GM19397 (cell line): ENCODE results near the gene DHRS13.
"Not testable (repeated sequence)": the region's sequence is repeated elsewhere in the genome, so short reads cannot be mapped to it uniquely, and the experiment has no call there.

Experiments
- ATAC-seq: cut with Tn5 transposase; IDR thresholded peaks from one replicate; pipeline ENCODE4 v1.9.1; 2021; ENCODE audit warnings: mild to moderate bottlenecking, moderate library complexity; ENCODE audit not compliant: unreplicated experiment

Gene DHRS13

GRCh38 chr17:28937044-28937729 is 34.3 kb upstream of the DHRS13 start:
- no peak for ATAC-seq

GRCh38 chr17:28935744-28936460 is 33.0 kb upstream of the DHRS13 start:
- ATAC-seq = no peak

GRCh38 chr17:28934508-28934907 is 31.6 kb upstream of the DHRS13 start:
- ATAC-seq = not testable (repeated sequence)

GRCh38 chr17:28929787-28930186 is 26.9 kb upstream of the DHRS13 start:
- no peak for ATAC-seq

GRCh38 chr17:28928061-28928460 is 25.2 kb upstream of the DHRS13 start:
- ATAC-seq = no peak

GRCh38 chr17:28926786-28927185 is 23.9 kb upstream of the DHRS13 start:
- no peak for ATAC-seq

GRCh38 chr17:28926366-28926765 is 23.5 kb upstream of the DHRS13 start:
- no peak for ATAC-seq

GRCh38 chr17:28925912-28926365 is 23.1 kb upstream of the DHRS13 start:
- ATAC-seq = no peak

- no peak for ATAC-seq
Observed at GRCh38 chr17:28920201-28920600, 17.3 kb upstream of the DHRS13 start.

- ATAC-seq = no peak
Observed at GRCh38 chr17:28918295-28918694, 15.4 kb upstream of the DHRS13 start.

GRCh38 chr17:28917465-28917864 is 14.6 kb upstream of the DHRS13 start:
- no peak for ATAC-seq

GRCh38 chr17:28917029-28917428 is 14.2 kb upstream of the DHRS13 start:
- ATAC-seq = no peak

GRCh38 chr17:28916302-28916934 is 13.5 kb upstream of the DHRS13 start:
- ATAC-seq = no peak

- no peak for ATAC-seq
Observed at GRCh38 chr17:28912938-28913333, 10.1 kb upstream of the DHRS13 start.

GRCh38 chr17:28912281-28912937 is 9.5 kb upstream of the DHRS13 start:
- no peak for ATAC-seq

- ATAC-seq = no peak
Observed at GRCh38 chr17:28911411-28912045, 8.6 kb upstream of the DHRS13 start.

- no peak for ATAC-seq
Observed at GRCh38 chr17:28910534-28910933, 7.7 kb upstream of the DHRS13 start.

- no peak for ATAC-seq
Observed at GRCh38 chr17:28908640-28909167, 5.8 kb upstream of the DHRS13 start.

GRCh38 chr17:28907709-28908475 is 5.0 kb upstream of the DHRS13 start:
- ATAC-seq = no peak
